ENCODE results near the gene CTIF.

CTIF gene

DNA sequence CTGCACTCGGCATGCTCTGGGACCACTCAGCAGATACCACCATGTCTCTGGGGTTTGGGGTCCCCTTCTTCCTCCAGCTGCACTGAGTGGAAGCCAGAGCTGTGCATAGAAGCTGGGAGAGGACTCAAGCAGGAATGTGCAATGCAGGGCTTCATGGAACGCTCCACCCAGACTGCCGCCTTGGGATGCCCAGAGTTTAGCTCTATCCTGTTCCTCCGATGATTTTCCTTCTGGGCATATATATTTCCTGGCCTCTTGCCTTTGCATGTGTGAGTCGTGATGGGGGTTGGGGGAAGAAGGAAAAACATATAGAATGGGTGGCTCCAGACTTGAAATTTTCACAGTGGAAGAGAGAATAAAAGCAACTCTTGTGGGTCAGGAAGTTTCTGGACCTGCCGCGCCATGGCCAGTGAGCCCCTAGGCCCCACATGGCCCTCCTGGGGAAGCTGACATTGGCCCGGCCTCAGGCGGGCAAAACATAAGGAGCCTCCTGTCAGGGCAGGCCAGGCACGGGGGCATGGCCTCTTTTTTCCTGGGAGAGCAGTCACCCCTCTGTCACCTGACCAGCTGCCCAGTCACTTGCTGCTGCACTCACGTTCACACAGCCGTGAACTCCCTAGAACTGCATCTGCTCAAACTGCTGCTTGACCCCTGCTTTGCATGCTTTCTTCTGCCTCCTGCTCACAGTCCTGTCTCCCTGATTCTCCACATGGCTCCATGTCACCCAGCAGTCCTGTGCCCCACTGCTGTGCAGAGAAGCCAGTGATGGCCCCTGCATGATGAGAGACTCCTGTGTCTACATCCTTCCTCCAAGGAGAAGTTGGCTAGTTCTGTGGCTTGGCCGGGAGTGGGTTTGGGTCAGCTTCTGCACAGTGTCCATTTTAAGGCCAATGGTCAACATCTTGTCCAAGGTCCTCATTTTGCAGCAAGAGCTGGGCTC lies 197.8 kb downstream of the CTIF start:
- no peak for DNase-seq

DNA sequence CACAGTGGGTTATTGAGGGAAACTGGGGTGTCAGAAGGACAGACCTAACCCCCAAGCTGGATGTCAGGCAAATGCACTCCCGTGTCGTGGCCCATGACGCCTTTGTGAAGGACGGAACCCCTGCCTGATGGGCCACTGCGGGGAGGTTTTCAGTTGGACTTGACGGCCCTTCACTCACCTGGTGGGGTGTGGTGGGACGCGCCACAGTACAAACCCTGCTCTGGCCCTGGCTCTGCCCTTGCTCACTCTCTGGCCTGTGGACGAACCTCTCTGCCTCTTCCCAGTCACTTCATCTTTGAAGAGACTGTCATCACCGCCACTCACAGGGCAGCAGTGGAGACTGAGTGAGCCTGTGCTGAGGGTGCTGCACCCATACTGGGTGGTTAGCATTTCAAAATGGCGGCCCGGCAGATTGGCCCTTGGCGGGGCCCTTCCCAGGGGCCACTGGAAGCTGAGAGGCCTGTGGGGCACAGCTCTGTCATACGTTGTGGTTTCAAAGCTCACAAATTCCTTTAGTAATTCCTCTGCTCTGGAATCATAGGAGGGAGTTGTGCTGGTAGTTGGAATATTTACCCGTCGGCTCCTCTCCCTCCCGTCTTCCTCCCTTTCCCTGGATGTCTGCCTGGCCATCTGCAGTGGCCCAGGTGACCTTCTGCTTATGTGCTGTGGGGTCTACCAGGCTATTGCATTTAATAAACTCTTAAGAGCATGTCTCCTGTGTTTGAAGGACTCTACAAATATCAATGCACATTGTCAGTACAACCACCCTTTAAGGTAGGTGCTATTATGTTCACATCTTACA lies 200.6 kb downstream of the CTIF start:
- no peak for DNase-seq

DNA sequence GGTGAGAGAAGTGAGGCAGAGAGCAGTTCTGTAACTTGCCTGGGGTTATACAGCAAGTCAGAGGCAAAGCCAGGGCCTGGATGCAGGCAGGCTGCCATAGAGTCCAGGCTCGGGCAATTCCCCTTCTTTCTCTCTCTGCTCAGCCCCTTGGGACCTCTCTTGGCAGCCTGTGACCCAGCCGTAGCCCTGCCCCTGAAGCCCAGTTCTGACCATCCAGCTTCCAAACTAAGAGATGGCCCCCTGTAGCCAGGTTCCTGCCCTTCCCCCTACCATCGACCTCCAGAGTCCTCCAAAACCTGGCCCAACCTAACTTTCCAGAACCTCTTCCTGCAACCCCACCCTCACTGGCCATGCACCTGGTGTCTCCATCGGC lies 201.2 kb downstream of the CTIF start:
- no peak for DNase-seq

DNA sequence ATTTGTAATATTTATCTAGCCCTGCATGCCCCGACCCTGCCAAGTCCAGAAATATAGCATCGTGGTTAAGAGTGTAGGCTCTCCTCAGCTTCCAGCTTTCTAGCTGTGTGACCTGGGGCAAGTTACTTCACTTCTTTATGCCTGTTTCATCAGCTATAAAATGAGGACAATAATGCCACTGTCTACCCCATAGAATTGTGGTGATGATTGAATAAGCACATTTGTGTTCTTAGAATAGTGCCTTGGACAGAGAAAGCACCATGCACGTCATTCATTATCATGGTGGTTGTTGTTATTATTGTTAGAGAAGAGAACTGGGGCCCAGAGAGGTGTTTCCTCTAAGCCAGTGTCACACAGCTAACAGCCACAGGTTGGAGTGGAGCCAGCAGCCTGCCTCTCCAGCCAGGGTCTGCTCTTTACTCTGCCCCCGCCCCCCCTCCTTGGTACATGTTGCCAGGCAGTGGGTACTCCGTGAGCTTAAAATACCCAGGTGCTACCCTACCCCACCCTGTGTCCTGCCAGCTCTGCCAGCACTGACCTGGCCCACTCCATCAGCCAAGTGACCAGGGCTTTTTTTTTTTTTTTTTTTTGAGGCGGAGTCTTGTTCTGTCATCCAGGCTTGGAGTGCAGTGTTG lies 202.1 kb downstream of the CTIF start:
- no peak for DNase-seq

DNA sequence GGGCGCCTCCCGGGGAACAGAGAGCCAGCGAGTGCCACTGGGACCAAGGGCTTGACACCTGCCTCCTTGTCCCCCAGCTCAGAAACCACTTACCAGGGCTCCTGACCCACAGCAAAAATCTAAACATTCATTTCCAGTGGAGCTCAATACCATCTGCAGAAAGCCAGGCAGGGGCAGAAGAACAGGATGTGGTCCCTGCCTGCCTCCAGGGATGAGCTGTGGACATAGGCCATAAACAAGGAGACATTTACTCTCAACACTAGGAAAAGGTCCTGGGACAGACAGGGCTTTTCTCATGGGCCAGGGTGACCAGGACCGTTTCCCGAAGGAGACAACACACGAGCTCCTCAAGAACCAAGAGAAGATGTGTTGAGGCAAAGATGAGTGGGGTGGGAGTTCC lies 203.0 kb downstream of the CTIF start:
- no peak for DNase-seq

DNA sequence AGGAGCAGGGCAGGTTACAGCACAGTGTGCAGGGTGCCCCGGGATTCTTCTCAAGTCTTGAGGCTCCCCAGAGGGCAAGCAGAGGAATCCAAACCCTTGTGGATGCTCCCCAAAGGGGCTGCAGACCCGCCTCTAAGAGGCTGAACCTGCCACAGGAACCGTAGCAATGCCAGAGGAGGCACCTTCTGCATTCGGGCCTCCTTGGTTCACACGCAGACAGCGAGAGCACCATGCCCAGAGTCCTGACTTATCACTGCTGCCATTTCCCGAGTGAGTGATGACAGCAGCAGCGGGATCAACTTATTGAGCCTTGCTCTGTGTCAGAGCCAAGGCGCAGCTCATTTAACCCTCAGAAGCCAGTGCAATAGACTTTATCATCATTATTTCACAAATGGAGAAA lies 203.5 kb downstream of the CTIF start:
- no peak for DNase-seq

DNA sequence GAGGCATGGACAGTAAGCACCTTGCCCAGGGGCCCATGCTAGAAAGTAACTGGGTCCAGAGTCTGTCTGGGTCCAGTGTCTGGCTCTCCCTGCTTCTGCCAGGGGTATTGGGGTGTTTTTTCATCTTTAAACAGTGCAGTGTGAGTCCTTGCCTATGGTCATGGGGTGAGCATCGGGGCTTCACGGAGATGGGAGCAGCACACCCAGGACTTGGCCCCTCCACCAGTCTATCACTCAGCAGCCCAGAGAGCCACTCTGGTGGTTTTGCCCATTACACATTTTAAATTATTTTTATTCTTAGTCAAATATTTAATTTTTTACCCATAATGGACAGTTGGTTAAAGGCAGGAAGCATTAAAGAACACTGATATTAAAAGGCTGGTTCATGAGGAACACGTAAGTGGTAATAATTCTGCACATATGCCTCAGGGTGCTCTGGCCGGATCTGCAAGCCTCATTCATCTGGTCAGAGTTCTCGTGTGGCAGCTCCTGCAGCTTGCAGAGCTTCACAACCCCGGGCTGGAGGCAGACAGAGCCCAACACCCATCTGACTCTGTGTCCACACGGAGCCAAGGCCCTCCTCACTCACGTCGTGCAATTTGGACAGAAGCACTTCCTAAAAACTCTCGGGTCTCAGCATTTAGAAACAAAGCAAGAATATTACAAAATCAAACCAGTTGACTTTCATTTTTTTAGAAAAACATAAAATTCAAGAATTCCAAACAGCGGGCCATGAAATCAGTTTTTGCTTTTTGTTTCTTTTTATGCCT lies 204.1 kb downstream of the CTIF start:
- no peak for DNase-seq

DNA sequence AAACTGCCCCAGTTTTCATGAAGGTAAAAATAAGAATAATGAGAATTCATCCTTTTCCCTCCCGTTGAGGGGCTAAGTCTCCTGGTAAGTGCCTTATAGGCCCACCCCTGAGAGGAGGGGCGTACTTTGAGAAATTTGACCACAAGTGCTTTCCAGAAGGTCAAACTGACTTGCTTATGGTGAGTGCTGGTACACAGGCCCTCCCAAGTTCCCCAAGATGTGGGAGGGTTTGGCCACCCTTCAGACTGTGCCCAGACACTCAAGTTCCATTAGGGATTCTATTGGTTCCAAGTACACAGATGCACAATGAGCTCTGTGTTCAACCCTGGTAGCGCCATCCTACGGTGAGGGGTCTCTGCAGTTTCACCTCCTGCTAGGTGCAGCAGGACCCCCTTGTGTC lies 205.1 kb downstream of the CTIF start:
- no peak for DNase-seq

DNA sequence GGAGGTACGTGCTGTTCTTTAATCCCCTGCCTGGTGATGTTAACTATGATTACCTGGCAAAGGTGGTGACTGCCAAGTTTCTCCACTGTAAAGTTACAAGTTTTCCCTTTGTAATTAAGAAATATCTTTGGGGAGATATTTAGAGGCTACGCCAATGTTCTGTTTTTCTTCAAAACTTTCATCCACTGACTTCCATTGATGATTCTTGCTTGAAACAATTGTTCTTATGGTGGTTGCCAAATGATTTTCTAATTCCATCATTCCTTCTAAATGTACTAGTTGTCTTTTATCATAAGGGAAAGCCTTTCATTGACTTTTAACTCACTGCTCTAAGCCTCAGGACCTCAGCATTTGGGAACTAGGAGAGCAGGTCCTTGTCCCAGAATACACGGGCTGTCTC lies 206.5 kb downstream of the CTIF start:
- DNase-seq = no peak

DNA sequence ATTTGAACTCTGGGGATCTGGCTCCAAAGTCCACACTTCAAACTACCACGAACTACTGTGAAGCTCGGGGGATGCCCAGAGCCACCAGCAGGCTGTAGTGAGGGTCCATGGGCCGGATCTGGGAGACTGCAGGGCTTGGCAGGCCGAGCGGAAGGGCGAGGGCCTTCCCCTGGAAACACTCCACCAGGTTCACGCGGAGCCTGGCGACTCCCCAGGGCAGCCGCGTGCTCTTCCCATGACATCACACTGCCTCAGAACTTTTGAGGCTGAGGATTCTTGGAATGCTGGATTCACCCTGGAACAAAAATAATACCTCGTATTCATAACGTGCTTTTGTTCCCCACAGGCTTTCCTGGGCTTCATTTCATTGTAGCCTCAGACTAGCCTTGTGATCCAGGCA lies 210.9 kb downstream of the CTIF start:
- no peak for DNase-seq

DNA sequence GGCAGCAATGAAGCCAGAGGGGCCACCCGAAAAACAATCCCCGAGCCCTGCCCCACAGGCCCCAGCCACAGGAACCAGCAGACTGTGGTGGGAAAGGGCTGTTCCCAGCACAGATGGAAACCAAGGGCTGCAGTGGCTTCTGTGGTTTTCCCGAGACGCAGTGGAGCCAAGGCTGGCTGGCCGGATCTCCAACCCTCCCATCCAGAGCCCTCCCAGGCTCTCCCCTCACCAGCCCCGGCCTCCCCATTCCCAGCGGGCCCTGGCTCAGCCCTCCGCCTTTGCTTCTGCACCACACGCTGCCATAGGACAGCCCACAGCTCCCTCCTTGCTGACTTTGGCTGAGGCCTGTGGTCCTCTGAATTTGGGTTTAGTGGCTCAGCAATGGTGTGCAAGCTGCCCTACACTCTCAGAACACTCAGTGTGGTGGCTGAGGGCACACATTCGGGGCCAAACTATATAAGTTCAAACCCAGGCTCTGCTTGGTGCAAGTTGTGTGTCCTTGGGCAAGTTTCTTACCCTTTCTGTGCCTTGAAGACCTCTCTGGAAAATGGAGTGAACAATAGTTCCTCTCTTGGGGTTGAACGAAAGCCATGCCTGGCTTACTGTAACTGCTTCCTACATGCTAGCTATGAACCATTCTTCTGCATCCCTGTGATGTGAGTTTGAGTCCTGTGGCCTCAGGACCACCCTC lies 211.8 kb downstream of the CTIF start:
- DNase-seq = no peak

DNA sequence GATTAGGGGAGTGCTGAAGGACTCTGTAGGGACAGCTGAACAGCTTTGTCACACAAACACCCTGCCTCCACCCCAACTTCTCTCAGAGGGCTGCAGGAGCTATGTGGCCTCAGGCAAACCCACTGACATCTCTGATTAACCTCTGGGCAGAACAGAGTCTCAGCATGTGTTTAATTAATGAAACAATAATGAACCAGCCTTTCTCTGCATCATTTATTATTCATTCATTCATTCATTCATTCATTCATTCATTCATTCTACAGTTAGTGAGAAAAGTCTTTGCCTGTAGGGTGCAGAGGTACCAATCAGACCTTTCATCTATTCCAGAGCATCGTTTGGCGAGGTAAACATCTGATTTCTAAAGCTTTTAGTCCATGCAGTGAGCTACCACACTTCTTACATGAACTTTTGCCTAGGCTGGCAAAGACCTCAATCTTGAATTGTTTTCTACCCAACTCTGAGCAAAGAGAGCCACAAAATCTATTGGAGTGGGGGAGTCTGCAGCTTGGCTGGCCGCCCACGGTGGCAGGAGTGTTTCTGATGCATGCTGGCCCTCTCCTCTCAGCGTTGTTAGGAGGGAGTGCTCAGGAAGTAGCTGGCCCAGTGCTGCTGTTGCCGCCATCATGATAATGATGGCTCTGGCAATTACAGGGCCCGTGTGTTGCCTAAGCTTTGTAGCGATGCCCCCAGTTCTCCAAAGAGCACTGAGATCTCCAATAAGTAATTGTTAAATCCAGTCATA lies 213.1 kb downstream of the CTIF start:
- no peak for DNase-seq

DNA sequence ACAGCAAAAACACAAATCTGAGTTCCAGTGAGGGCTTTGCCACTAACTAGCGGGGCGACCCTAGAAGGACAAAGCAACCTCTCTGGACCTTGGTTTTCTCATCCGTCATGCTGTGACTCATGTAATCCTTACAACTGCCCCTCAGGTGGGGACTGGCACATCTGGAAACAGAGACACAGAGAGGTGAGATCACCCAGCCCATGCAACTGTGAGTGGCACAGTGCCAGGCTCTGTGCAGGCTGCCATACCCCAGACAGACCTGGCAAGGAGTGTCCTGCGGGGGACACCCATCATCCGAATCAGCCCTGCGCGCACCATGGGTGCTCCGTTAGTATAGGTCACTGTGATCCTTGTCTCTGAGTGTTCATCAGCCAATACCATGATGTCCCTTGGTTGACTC lies 213.6 kb downstream of the CTIF start:
- no peak for DNase-seq

DNA sequence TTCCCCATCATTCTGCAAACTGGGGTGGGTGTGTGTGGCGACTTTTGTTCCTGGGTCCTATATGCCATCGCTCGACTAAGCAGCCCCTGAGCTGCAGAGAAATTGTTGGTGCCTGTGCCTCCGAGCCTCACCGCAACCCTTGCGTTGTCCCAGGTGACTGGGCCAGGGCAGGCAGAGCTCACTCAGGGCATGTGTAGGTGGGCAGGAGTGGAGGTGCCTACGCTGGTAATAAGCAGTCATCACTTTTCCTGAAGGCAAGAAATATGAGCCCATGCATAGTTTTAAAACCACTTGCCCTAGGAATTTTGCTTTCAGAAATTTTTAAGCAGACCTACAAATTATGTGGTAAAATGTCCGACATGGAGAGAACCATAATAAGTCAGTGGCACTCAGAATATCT lies 214.1 kb downstream of the CTIF start:
- no peak for DNase-seq

DNA sequence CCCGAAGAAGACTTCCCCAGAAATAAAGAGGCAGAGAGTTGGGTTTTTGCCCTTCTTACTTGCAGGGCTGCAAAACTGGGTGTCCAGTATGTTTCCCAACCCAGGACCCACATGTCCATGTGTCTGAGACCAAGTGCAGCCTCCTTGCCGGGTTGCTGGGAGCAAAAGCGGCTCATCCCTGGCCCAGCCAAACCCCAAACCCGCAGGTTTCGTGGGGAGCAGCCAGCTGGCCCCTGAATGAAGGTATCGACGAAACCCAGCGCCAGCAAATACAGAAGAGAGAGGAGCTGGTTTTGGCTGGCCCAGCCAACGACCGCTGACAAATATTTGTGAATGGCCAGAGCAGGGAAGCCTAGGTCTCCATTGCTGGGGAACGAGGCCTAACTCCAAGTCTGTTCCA lies 214.9 kb downstream of the CTIF start:
- DNase-seq = no peak

DNA sequence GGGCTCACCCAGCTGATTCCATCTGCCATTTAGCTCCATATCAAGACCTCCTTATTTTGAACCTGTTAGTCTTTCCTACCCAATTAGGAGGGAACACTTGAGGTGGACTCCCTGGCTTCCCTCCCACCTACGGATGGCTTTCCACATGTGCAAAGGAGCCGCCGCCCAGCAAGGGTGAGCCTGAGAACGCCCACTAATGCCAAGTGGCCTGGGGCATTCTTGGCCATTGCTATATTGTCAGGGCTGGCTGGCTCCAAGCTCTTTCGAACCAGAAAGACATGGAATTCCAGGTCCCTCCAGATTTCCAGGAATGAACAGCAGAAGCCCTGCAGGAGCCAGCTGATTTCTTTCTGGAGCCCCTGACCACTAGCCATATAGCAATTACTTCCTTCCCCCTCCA lies 215.7 kb downstream of the CTIF start:
- no peak for DNase-seq

DNA sequence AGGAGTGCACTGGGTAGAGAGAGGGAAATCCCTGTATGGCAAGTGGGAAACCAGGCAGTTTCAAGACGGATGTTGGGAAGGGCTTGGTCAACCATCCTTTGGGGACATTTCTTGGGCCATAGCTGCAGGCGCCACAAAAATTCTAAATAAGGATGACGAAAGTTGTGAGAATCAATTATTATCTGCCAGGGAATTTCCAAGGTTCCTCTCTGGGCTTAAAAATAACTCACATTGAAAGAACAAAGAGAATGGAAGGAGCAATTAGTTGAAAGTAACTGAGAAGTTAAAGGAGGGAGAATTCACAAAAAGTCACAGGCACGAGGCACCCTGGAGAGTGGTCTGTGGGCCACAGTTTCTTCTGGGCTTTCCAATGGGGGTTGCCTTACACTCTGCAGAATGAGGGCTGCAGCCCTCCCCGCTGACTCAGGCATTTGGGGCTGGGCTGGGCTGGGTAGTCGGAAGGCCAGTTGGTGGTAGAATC lies 216.2 kb downstream of the CTIF start:
- DNase-seq = no peak

DNA sequence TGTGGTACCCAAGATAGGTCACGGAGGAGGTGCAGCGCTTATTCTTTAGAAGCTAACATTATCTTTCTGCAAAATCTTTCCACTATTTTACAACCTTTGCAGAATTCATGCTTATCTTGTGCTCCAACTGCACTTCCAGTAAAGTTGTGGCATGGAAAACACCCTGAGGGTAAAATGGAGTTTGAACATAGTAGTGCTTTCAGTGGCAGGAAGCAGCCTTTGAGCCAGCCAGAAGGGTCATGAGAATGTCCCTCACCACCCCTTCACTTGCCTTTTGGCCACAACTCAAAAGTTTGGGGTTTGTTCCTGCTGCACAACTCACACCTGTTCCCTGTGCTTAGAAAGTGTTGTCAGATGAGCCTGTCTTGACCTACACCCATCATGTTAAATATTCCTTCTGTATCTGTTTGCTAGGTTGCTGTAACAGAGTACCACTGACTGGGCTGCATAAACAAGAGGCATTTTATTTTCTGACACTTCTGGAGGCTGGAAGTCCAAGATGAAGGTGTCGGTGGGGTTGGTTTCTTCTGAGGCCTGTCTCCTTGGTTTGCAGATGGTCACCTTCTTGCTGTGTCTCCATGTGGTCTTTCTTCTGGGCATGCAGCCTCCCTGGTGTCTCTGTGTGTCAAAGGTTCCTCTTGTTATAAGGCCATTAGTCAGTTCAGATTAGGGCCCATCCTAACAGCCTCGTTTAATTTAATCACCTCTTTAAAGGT lies 217.8 kb downstream of the CTIF start:
- DNase-seq = no peak

DNA sequence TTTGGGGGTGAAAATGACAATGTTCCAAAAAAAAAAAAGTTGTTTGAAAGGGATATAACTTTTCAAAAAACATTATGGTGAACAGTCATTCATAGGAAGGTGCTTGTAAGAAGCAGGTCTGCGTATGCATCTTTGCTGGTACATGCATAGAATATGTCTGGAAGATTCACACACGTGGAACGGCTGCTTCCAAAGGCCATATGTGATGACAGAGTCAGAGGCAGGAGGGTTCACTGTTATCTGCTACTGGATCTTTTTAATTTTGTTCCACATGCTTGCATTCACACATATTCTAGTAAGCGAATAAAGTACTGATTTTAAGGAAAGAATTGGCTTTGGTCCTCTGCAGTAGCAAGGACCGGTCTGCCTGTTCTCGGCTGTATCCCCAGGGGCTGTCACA lies 218.5 kb downstream of the CTIF start:
- DNase-seq = no peak

DNA sequence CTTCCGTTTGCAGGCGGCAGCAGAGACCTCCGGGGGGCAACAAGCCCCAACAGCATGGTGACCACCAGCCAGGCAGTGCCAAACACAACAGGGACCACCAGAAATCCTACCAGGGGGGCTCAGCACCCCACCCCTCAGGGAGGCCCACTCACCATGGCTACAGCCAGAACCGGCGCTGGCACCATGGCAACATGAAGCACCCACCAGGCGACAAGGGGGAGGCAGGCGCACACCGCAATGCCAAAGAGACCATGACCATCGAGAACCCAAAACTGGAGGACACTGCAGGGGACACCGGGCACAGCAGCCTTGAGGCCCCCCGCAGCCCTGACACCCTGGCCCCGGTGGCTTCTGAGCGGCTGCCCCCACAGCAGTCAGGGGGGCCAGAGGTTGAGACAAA lies 219.1 kb downstream of the CTIF start:
- DNase-seq = no peak

DNA sequence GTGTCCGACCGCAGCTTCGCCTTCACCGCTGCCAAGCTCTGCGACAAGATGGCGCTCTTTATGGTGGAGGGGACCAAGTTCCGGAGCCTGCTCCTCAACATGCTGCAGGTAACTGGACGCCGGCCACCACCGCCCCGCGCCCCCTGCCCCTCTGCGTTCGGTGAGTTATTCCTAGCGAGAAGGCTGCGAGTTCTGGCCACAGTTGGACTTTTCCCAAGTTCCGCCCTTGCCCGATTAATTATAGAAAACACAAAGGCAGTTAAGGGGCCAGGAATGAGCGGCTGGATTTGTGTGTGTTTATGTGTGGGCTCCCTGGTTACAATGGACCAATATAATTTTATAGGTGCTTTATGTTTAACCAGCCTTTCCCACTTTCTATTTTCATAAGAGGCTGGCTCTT lies 222.8 kb downstream of the CTIF start:
- no peak for DNase-seq
